Prostate gland (tissue), 2 donors: ENCODE measurements around the gene SMIM11.
"Not testable (repeated sequence)": the region's sequence is repeated elsewhere in the genome, so short reads cannot be mapped to it uniquely, and the experiment has no call there.

ENCODE experiments used
- POLR2AphosphoS5 ChIP-seq: sonication (generic); formaldehyde crosslinking; IDR thresholded peaks from one replicate; pipeline ENCODE4 v1.6.1; 2017; ENCODE audit warnings: antibody characterized with exemption
- TF ChIP-seq, protein P1 (sequence below), 4 experiments: fragments of 200-600 bp in 2 of 4; fragments of 450-650 bp in 2 of 4; sonication (generic) in 2 of 4; IDR thresholded peaks; 1 replicate in 3 of 4; 2 replicates in 1 of 4; pipeline ENCODE4 v1.5.1; 2016 to 2019; ENCODE audit warnings: antibody characterized with exemption in 4 of 4, mild to moderate bottlenecking in 2 of 4, moderate library complexity in 2 of 4

DNA sequence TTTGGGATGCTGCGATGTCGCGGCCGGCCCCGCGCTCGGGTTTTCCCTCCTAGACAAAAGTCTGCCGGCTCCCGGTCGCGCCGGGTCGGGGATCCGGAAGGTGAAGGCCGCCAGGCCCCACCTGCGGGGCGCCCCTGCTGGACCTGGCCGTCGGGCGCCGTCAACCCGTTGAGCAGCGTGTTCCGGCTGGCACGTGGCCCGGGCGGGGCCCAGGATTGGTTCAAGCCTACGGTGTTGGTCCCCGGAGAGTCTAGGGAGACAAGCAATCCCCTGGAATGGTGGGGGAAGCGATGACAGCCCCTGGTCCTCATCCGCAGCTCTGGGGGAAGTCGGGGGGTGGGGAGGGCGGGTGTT, 289 bp downstream of the SMIM11 start:
- not testable (repeated sequence) for TF ChIP-seq POLR2AphosphoS5
- TF ChIP-seq, protein P1, sequence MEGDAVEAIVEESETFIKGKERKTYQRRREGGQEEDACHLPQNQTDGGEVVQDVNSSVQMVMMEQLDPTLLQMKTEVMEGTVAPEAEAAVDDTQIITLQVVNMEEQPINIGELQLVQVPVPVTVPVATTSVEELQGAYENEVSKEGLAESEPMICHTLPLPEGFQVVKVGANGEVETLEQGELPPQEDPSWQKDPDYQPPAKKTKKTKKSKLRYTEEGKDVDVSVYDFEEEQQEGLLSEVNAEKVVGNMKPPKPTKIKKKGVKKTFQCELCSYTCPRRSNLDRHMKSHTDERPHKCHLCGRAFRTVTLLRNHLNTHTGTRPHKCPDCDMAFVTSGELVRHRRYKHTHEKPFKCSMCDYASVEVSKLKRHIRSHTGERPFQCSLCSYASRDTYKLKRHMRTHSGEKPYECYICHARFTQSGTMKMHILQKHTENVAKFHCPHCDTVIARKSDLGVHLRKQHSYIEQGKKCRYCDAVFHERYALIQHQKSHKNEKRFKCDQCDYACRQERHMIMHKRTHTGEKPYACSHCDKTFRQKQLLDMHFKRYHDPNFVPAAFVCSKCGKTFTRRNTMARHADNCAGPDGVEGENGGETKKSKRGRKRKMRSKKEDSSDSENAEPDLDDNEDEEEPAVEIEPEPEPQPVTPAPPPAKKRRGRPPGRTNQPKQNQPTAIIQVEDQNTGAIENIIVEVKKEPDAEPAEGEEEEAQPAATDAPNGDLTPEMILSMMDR (IDR thresholded peaks at IDR 0.05) = not testable (repeated sequence)
